ENCODE data around the gene SDHAF2. TPM values are rescaled to one million over a fixed set of nuclear protein-coding genes. Genes with fewer than 3 reads are reported as not detected.

SDHAF2 gene
- total RNA-seq, 1 donor from 2014 or later = 57.0 TPM

Other genes starting within 250 kb of the SDHAF2 start
- gene PGA3, start 226.6 kb upstream of the SDHAF2 start, total RNA-seq = not detected in 2 replicates
- gene PGA4, start 207.8 kb upstream of the SDHAF2 start, total RNA-seq = not detected in 2 replicates
- not detected in 2 replicates for gene PGA5, start 188.9 kb upstream of the SDHAF2 start, total RNA-seq
- 6.8 and 8.8 TPM in 2 replicates for gene VWCE, start 134.8 kb upstream of the SDHAF2 start, total RNA-seq
- 328 and 389 TPM in 2 replicates for gene DDB1, start 97.0 kb upstream of the SDHAF2 start, total RNA-seq
- gene TKFC, start 96.9 kb upstream of the SDHAF2 start, total RNA-seq = 27.2 and 33.9 TPM in 2 replicates
- 58.4 and 75.4 TPM in 2 replicates for gene CYB561A3, start 68.2 kb upstream of the SDHAF2 start, total RNA-seq
- 12.6 and 12.8 TPM in 2 replicates for gene TMEM138, start 67.8 kb upstream of the SDHAF2 start, total RNA-seq
- gene TMEM216, start 37.5 kb upstream of the SDHAF2 start, total RNA-seq = 8.8 and 14.0 TPM in 2 replicates
- 16.7 and 22.2 TPM in 2 replicates for gene CPSF7, start 149 bp upstream of the SDHAF2 start, total RNA-seq
- gene LRRC10B, start 78.6 kb downstream of the SDHAF2 start, total RNA-seq = not detected in 2 replicates
- 0.51 and 3.0 TPM in 2 replicates for gene SYT7, start 151.0 kb downstream of the SDHAF2 start, total RNA-seq

All from dermis blood vessel endothelial cell (primary cell).